ENCODE measurements around the gene CDC42EP5.
"Not testable (repeated sequence)": the region's sequence is repeated elsewhere in the genome, so short reads cannot be mapped to it uniquely, and the experiment has no call there.

The CDC42EP5 gene, protein sequence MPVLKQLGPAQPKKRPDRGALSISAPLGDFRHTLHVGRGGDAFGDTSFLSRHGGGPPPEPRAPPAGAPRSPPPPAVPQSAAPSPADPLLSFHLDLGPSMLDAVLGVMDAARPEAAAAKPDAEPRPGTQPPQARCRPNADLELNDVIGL

DNA sequence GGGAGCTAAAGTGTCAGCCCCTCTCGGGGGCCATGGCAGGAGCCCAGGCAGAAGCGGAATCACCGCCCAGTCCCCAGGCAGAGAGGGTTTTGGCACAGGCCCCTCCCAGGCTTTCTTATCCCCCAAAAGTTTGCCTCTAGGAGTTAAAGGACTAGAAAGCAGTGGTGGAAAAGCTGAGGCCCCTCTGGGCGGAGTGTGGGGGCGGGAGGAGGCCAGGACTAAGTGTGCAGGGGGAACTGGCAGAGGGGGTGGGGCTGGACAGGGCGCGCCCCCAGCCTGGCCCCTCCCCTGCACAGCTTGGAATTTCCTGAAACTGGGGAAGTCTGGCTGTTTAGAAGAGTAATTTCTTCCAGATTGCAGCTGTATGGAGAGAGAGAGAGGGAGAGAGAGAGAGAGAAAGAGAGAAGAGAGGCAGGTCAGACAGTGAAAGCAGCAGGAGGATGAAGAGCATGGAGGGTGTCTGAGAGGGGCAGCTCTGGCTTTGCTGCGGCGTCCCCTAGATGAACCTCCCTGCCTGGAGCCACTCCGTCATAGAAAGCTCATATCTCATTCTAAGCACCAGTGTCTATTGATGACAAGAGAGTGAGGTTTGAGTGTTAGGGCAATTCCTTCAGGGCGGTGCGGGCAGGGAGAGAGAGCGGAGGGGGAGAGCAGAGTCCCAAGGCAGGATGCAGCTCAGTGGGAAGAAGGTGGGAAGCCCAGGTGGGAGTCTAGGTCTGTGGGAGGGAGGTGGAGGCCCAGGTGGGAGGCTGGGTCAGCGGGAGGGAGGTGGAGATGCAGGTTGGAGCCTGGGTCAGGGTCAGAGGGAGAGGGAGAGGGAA is at the start of gene CDC42EP5:
Gene CDC42EP5 (minus strand): TSS at position 226 of the 821 bp plus-strand sequence. CDS start 7,749 bp downstream, outside the sequence.
- DNase-seq, result no peak

DNA sequence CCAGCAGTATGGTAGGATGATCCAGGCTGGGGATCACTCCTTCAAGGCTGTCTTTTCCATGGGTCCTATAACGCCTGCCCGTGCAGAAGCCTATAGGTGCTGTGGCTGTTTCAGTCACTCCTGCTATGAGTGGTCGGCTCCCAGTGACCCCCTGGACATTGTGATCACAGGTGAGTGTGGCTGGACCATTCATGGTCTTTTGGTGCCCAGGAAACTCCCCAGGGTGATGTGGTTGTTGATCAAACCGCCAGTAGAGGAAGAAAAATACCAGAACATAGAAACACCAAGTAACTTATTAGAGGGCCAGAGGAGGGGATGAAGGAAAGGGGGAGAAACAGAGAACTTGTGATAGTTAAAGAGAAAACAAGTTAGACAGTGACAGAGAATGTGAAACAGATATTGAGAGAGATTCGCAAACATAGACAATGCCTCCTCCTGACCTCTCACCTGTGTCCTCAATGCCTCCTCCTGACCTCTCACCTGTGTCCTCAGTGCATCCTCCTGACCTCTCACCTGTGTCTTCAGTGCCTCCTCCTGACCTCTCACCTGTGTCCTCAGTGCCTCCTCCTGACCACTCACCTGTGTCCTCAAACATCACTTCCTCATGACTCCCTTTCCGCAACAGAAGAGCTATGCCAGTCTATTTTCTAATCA is 48.9 kb upstream of the CDC42EP5 start:
- DNase-seq, result no peak

DNA sequence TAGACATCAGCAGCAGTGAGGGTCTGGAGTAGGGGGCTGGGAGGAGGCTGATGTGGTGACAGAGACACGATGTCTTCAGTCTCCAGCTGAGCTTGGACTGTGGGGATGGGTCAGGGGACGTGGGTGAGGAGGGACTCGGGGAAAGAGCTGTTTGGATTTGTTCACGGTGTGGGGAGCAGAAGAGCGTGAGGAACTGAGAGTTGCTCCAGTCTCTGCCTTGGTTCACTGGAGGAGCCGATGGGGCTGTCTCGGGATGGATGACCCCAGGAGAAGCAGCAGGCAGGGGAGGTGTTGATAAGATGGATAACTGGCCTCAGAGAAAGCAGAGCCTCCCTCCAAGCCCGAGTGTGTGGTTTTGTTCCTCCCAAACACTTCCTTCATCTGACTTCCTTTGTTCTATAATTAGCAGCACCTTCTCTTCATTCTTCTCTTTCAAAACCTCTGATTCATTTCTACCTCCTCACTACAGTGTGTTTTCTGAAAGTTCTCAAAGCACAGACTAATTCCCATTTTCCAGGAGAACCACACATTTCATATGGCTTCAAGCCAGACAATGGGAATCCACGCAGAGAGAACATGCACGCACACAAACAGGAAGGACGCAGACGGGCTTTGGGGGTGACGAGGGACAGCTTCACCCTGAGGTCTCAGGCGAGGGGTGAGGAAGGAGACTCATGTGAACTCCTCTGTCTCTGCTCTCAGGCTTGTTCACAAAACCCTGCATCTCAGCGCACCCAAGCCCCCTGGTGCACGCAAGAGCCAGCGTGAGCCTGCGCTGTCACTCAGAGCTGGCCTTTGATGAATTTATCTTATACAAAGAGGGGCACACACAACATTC is 48.1 kb upstream of the CDC42EP5 start:
- DNase-seq, result peak; percentile 5 to 20

DNA sequence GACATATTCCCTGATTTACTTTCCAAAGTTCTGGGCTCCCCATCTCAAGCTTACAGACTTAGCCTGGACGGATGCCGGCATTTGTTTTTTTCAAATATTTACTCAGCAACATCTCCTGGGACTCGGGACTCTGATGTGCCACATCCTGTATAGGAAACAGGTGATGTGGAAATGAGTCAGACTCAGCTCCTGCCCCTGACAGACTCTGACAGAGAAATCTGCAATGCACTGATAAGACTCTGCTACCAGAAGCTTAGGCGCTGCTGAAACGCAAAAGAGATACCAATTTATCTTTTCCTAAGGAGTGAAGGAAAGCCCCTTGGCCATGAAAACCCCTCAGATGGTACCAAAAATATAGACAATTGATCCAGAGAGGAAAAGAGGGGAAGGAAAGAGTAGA is 45.7 kb upstream of the CDC42EP5 start:
- DNase-seq, result peak; percentile 6 to 23

DNA sequence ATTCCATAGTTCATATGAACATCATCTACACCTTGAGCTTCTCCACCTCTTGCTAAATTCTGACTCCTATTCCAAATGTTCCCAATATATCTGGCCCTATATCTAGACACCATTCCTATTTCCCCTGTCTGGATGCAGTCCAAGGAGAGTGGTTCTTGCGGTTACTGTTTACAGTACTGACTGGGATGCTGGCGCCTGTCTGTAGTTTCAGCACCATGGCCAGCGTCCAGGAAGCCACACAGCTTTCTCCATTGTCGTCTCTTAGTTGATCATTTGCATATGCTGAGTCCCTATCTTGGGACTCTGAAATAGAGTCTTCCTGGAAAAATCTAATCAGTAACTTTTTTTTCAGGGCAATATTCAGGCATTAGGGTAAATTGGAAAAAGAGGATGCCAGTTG is 44.4 kb upstream of the CDC42EP5 start:
- DNase-seq, result peak; percentile 68 to 69

DNA sequence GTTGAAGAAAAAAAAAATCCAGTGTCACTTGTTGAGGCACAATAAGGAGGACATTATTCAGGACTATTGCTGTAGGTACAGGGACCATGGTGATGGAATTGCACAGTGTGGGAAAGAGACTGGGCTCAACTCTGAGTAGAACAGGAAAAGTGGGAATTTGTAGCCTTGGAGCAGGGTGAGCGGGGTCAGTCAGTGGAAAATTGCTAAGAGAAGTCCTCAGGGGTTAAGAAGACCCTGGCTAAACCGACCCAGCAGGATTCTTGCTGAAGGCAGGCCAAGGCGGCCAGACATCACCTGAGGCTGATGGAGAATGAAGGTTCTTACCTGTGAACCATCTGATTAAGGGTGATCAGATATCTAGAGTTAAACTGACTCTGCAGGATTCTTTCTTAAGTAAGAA is 42.1 kb upstream of the CDC42EP5 start:
- no peak for DNase-seq

DNA sequence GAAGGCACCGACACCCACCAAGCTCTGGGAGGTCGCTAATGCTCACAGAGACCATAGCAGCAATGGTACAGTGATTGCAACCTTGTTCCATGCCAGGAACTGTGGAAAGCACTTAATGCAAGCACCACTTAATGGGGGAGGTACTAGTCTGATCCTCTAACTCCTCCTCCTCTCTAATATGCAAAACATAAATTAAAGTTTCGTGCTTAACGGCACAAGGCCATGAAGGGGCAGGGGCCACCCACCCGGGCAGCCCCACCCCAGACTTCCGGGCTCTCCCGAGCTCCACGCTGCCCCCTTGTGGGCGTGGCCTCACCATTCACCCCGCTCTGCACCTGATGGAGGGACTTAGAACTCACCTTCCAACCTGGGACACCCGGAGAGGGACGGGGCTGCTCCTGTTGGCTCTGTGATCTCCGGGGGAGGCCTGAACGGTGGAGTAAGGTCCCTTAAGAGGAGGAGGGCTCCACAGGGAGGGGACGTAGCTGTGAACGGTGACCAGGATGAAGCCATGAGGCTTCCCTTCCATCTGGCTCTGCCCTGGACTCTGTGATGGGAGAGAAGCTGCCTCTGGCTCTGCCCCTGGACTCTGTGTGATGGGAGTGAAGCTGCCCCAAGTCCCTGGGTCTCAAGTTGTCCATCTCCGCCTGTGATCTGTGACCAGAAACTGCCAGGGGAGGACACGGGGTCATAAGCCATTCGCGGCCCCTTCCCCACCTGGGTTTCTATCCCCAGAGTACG is 36.3 kb upstream of the CDC42EP5 start:
- DNase-seq, result not testable (repeated sequence)

DNA sequence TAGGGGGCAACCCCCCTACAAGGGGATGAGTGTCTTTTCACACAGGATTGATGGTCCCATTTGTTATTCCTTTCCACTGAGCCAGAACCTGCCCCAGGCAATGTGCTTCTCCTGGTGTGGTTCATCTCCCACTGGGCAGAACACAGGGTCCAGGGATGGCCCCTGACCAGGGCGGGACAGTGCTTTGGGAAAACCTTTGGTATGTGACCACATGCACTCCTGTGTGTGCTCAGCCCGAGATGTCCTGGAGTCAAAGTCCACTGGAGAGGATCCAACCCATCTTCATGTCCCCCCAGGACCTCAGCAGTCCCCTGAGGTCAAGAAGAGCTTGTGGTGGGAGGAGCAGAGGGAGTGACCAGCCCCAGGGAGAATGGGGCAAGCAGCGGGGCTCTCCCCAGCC is 35.4 kb upstream of the CDC42EP5 start:
- DNase-seq, result not testable (repeated sequence)

DNA sequence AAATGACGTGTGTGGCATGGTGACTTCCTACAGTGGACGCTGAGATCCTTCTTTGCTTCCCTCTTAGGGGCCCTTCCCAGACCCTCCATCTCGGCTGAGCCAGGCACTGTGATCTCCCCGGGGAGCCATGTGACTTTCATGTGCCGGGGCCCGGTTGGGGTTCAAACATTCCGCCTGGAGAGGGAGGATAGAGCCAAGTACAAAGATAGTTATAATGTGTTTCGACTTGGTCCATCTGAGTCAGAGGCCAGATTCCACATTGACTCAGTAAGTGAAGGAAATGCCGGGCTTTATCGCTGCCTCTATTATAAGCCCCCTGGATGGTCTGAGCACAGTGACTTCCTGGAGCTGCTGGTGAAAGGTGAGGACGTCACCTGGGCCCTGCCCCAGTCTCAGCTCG is 34.7 kb upstream of the CDC42EP5 start:
- no peak for DNase-seq

DNA sequence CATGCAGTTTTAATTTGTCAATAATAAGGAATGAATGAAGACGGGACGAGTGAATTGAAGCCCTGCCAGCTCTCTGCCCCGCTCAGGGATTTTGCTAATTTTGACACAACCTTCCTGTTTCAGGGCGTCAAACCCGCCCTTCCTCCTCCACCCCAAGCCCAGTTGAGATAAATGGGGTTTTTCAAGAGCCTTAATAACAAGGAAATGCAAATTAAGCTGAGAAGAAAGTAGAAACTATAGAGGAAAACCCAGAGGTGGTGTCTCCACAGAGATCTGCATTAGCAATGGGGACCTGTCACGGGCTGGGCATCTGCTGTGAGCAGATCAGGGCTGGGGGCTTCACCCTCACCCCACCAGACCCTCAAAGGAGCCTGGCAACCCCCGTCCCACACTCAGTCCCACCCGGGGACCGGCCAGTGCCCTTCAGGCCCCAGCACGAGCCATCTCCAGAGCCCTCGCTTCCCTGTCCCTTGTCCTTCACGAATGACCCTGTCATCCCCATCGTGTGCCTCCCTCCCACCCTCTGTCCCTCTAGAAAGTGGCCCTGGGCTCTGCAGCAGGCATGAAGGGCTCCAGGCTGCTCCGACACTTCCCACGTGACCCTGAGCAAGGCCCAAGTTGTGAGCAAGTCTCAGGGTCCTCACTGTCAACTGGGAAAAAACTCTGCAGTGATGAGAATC is 34.1 kb upstream of the CDC42EP5 start:
- DNase-seq, result not testable (repeated sequence)

DNA sequence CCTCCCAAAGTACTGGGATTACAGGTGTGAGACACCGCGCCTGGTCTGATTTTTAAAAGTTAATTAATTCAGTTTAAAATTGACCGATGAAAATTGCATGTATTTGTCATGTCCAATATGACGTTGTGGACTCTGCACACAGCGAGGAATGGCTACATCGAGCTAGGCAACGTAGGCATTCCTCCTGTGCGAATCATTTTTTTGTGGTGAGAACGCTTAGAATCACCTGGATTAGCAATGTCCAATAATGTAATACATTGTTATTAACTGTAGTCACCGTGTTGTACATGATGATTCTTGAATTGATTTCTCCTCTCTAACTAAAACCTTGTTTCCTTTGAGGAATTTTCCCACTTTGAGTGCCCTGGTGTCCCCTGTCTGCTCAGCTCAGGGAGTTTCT is 33.0 kb upstream of the CDC42EP5 start:
- DNase-seq, result no peak

DNA sequence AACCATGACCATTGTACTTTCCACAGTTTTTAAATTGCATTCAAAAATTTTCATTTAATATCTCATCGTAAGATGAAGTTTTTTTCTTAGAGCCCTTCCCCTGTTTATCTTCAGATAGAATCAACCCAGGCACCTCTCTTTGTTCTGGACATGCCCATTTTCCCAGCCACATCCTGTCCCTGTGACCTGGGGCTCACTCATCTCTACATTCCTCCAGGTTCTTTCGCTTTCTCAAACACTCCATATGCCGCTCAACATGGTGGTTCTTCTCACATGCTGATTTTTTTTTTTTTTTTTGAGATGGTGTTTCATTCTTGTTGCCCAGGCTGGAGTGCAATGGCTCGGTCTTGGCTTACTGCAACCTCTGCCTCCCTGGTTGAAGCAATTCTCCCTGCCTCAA is 32.4 kb upstream of the CDC42EP5 start:
- DNase-seq, result not testable (repeated sequence)

DNA sequence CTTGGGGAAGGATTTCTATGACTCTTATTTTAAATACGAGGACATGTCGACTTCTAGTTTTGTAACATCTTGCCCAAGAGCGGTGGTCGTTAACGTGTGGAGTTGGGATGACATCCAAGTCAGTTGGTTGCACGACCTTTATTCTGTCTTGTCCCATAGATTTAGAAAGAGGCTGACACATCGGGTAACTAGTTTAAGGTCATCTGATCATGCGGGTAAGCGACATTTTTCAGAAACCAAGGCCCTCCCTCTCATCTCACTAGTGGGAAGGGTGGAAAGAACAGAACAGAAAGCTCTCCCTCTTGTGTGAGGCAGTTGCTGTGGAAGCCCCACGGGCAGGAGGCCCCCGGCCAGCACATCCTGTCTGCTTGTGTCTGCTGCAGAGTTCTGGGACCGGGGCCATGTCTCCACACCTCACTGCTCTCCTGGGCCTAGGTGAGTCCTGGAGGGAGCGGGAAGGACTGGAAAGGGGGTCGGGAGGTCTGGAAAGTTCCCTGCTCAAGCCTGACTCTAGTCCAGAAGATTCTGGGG is 29.5 kb upstream of the CDC42EP5 start, which contains the start of gene LAIR2:
Gene LAIR2 (plus strand): TSS at position 314 of the 531 bp plus-strand sequence. CDS start 88 bp downstream, at position 402.
- no peak for DNase-seq

DNA sequence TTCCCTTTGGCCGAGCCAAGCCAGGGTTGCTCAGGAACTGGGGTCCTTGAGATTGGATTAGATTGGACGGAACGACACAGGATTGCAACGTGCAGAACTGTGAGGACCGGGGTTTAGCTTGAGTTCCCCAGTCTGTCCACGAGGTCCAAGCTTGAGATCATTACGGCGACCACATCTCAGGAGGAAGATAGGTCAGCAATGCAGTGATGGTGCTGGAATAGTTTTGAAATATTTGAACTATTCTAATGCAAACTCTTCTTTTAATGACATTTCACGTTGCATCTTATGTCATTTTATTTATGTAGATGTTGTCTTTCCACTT is 25.3 kb upstream of the CDC42EP5 start:
- not testable (repeated sequence) for DNase-seq

DNA sequence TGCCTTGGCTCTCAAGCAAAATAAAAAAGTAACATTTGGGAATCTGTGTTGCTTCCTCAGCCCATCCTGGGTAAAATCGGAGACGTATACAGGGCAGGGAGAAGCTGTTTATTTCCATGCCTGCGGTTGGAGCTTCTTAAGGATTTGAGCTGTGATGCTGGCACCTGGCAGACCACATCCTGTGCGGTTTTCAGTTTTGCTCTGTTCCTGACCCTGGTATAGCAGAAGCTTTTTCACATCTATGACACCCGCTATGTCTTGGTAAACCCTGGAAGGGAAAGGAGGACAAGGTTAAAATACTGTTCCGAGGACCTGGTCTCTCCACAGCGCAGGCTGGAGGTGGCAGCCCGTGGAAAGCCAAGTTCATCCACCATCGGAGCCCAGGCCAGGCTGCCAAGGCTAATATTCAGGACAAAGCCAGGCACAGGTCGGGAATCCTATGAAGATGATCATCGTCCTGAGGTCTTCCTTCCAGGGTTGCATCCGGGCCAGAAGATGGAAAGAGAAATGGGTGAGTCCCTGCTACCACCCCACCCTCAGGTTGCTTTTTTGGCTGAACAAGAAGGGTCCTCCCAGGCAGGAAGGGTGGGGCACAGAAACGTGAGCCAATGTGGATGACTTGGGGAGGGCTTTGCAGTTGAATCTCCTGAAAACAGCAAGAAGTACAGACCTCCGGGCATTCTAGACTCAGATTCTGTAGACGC is 24.8 kb upstream of the CDC42EP5 start:
- peak in 1 of 2 experiments; percentile 9 for DNase-seq

DNA sequence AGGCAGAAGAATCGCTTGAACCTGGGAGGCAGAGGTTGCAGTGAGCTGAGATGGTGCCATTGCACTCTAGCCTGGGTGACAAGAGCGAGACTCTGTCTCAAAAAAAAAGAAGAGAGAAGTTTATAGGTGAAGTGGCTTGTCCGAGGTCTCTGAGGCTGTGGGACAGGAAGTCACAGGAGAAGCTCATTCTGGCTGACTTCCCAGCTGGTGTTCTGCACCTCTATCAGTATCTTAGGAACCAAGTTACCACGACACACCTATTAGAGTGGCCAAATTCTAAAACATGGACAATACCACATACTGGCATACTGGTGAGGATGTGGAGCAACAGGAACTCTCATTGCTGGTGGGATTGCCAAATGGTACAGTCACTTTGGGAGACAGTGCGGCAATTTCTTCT is 22.2 kb upstream of the CDC42EP5 start:
- not testable (repeated sequence) for DNase-seq

DNA sequence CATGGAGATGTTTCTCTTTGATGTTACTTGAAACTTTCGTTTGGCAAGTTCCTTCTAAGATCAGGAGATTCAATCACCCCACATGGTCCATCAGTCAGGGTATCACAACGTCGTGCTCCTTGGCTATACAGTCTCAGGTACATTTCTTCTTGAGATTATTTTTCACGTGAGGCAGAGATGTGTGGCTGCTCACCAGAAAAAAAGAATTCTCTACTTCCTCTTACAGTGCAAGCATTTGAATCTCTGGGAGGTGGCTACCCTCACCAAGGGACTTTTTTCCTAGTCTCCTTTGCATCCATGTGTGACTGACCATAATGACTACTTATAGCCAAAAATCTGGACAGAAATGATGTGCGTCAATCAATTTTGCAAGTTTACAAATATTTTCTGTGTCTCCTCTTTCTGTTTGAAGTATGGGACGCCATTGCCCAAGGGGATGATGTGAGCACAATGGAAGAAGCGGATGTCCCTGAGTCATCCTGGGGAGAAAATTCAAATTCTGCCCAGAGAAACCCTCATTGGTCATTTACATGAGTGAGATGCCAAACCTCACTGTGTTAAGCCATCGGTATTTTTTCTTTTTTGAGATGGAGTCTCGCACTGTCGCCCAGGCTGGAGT is 21.0 kb upstream of the CDC42EP5 start:
- no peak for DNase-seq

DNA sequence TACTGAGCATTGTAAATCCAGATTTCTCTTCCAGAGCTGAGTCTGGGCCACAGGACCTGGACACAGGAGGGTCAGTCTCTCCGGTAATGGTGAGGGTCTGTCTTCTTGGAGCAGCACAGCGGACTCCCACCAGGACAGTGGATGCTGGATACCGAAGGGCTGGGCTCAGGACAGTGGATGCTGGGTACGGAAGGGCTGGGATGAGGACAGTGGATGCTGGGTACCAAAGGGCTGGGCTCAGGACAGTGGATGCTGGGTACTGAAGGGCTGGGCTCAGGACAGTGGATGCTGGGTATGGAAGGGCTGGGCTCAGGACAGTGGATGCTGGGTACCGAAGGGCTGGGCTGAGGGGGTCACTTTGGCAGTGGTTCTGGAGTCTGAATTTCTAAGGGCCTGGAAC is 20.0 kb upstream of the CDC42EP5 start:
- DNase-seq, result not testable (repeated sequence)

DNA sequence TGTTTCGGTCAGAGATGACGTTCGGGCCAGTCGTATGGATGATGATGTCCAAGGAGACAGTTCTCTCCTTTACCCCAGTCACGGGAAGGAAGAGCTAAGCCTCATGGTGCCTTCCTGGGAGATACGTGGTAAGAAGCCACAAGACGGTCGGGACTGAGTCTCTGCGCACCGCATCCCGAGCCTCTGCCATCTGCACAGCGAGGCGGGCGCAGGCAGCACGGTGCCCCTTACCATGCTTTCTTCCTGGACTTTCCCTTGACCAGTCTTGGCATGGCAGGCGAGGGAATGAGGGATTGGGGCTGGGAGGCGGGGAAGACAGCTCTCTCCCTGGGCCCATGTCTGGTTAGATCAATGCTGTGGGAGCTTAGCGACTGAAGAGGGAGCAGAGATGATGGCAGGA is 19.5 kb upstream of the CDC42EP5 start:
- no peak for DNase-seq

DNA sequence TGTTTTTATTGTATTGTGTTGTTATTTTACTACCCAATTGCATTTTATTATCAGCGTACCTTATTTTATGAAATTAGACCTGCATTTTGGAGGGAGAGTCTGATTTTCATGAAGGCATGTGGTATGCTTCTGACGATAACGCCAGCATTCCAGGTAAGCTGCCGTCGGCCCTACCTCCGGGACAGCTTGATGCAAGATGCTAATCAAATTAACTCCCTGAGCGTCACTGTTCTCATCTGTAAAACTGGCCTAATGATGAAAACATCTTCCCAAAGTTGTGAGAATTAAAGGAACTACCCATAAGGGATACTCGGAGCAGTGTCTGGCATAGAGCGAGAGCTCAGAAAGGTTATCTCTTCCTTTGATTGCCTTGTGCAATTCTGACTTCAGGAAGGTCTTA is 16.7 kb upstream of the CDC42EP5 start:
- no peak for DNase-seq

Measured in activated CD4-positive, alpha-beta T cell treated with anti-CD3 and anti-CD28 coated beads, Interleukin-2, amount 50 U/mL, for 48 hours (primary cell).